ENCODE measurements around the gene XBP1.

XBP1 gene

GRCh38 chr22:28798810-28799605 is 1.4 kb downstream of the XBP1 start:
- peak overlapping the region; percentile 85 for H3K4me3 ChIP-seq (ENCODE audit: low read depth, low read length)
- TF ChIP-seq CTCF (IDR thresholded peaks at IDR 0.05; ENCODE audit: borderline replicate concordance, insufficient read depth, low read depth, low read length), result no peak

- no peak overlapping the region for H3K4me3 ChIP-seq (ENCODE audit: low read depth, low read length)
- no peak for TF ChIP-seq CTCF (IDR thresholded peaks at IDR 0.05; ENCODE audit: borderline replicate concordance, insufficient read depth, low read depth, low read length)
Measured at GRCh38 chr22:28795932-28796856, 4.2 kb downstream of the XBP1 start.

GRCh38 chr22:28795071-28795693 is 5.2 kb downstream of the XBP1 start:
- H3K4me3 ChIP-seq (ENCODE audit: low read depth, low read length), result no peak overlapping the region
- TF ChIP-seq CTCF (IDR thresholded peaks at IDR 0.05; ENCODE audit: borderline replicate concordance, insufficient read depth, low read depth, low read length), result no peak

GRCh38 chr22:28793976-28794584 is 6.3 kb downstream of the XBP1 start:
- H3K4me3 ChIP-seq (ENCODE audit: low read depth, low read length), result no peak overlapping the region
- TF ChIP-seq CTCF (IDR thresholded peaks at IDR 0.05; ENCODE audit: borderline replicate concordance, insufficient read depth, low read depth, low read length), result no peak

- no peak overlapping the region for H3K4me3 ChIP-seq (ENCODE audit: low read depth, low read length)
- no peak for TF ChIP-seq CTCF (IDR thresholded peaks at IDR 0.05; ENCODE audit: borderline replicate concordance, insufficient read depth, low read depth, low read length)
Measured at GRCh38 chr22:28792491-28793383, 7.6 kb downstream of the XBP1 start.

Data from GM12875 (cell line).